ENCODE measurements around the gene OSBPL3. TPM values are rescaled to one million over a fixed set of nuclear protein-coding genes. Genes with fewer than 3 reads are reported as not detected.

Gene OSBPL3
- total RNA-seq, 1 donor from 2014 or later, result 59.2 TPM

- H3K4me1 ChIP-seq, result no peaks in the 10 kb centered on the region
- intact Hi-C loops (cut with DNase I), result no loop called here
- no peak for DNase-seq (ENCODE audit: extremely low spot score in 2 of 2)
- H3K27ac ChIP-seq, result no peak overlapping the region
- H3K36me3 ChIP-seq, result no peaks in the 10 kb centered on the region
- H3K9me3 ChIP-seq, result no peaks in the 10 kb centered on the region
- TF ChIP-seq POLR2A (IDR thresholded peaks at IDR 0.05), result no peak
- no peak for TF ChIP-seq POLR2AphosphoS5 (IDR thresholded peaks at IDR 0.05; ENCODE audit: insufficient read depth in 1 of 2, low read depth in 1 of 2)
- TF ChIP-seq CTCF (IDR thresholded peaks at IDR 0.05), result no peak
- no peak overlapping the region for H3K4me3 ChIP-seq
- no peaks in the 10 kb centered on the region for H3K27me3 ChIP-seq
These were observed 11.4 kb upstream of the OSBPL3 start for GRCh38 chr7:24991353-24991752.

GRCh38 chr7:24987331-24987842, 7.4 kb upstream of the OSBPL3 start:
- H3K27ac ChIP-seq, result no peak overlapping the region
- no peak overlapping the region for H3K4me3 ChIP-seq
- H3K9me3 ChIP-seq, result no peaks in the 10 kb centered on the region
- no peak for DNase-seq (ENCODE audit: extremely low spot score in 2 of 2)
- no peaks in the 10 kb centered on the region for H3K27me3 ChIP-seq
- no peaks in the 10 kb centered on the region for H3K4me1 ChIP-seq
- intact Hi-C loops (cut with DNase I), result no loop called here
- TF ChIP-seq POLR2AphosphoS5 (IDR thresholded peaks at IDR 0.05; ENCODE audit: insufficient read depth in 1 of 2, low read depth in 1 of 2), result no peak
- no peak for TF ChIP-seq POLR2A (IDR thresholded peaks at IDR 0.05)
- TF ChIP-seq CTCF (IDR thresholded peaks at IDR 0.05), result no peak
- no peaks in the 10 kb centered on the region for H3K36me3 ChIP-seq

- Histone ChIP-seq H3K4me1 (peaks cover 17% of the 10 kb centered on the region), H3K27ac (no peak overlapping the region), H3K4me3 (no peak overlapping the region), H3K36me3 (no peaks in the 10 kb centered on the region), H3K9me3 (no peaks in the 10 kb centered on the region), H3K27me3 (no peaks in the 10 kb centered on the region)
- TF ChIP-seq CTCF (IDR thresholded peaks at IDR 0.05) (no peak), POLR2AphosphoS5 (IDR thresholded peaks at IDR 0.05; ENCODE audit: insufficient read depth in 1 of 2, low read depth in 1 of 2) (no peak), POLR2A (IDR thresholded peaks at IDR 0.05) (no peak)
- intact Hi-C loops (cut with DNase I), result no loop called here
- DNase-seq (ENCODE audit: extremely low spot score in 2 of 2), result no peak
These were observed 2.9 kb upstream of the OSBPL3 start for GRCh38 chr7:24982917-24983316.

GRCh38 chr7:24981171-24981951, 1.4 kb upstream of the OSBPL3 start:
- Histone ChIP-seq H3K4me1 (peaks cover 23% of the 10 kb centered on the region), H3K9me3 (no peaks in the 10 kb centered on the region), H3K4me3 (peak overlapping the region; percentile 59 to 89), H3K27ac (peak overlapping the region; percentile 97), H3K27me3 (no peaks in the 10 kb centered on the region), H3K36me3 (no peaks in the 10 kb centered on the region)
- TF ChIP-seq POLR2A (IDR thresholded peaks at IDR 0.05) (no peak), POLR2AphosphoS5 (IDR thresholded peaks at IDR 0.05; ENCODE audit: insufficient read depth in 1 of 2, low read depth in 1 of 2) (peak in 1 of 2 donors; percentile 58), CTCF (IDR thresholded peaks at IDR 0.05) (no peak)
- no peak for DNase-seq (ENCODE audit: extremely low spot score in 2 of 2)
- intact Hi-C loops (cut with DNase I), result no loop called here
